Epithelial cell of prostate (primary cell): Measurements from ENCODE around the gene PRUNE2.
"Not testable (repeated sequence)": the region's sequence is repeated elsewhere in the genome, so short reads cannot be mapped to it uniquely, and the experiment has no call there.

Experiments
- DNase-seq: peaks from one replicate; pipeline ENCODE4 v3.0.0-alpha.2; 2011; ENCODE audit warnings: low read depth, low spot score
- H3K27ac ChIP-seq: fragments of 450-650 bp; 2 replicates; pipeline ENCODE4 v1.5.1; 2017; ENCODE audit warnings: mild to moderate bottlenecking

PRUNE2 gene

GRCh38 chr9:76905791-76906646 lies at the start of gene PRUNE2:
Gene PRUNE2 (minus strand): TSS chr9:76906114. CDS start chr9:76905963, 151 bp downstream.
- no peak for DNase-seq
- no peak within 1 kb of the TSS for H3K27ac ChIP-seq

DNA sequence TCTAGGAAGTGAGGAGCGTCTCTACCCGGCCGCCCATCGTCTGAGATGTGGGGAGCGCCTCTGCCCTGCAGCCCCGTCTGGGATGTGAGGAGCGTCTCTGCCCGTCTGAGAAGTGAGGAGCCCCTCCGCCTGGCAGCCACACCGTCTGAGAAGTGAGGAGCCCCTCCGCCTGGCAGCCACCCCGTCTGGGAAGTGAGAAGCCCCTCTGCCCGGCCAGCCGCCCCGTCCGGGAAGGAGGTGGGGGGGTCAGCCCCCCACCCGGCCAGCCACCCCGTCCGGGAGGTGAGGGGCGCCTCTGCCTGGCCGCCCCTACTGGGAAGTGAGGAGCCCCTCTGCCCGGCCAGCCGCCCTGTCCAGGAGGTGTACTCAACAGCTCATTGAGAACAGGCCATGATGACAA lies 49.5 kb upstream of the PRUNE2 start:
- DNase-seq, H3K27ac ChIP-seq: not testable (repeated sequence)

DNA sequence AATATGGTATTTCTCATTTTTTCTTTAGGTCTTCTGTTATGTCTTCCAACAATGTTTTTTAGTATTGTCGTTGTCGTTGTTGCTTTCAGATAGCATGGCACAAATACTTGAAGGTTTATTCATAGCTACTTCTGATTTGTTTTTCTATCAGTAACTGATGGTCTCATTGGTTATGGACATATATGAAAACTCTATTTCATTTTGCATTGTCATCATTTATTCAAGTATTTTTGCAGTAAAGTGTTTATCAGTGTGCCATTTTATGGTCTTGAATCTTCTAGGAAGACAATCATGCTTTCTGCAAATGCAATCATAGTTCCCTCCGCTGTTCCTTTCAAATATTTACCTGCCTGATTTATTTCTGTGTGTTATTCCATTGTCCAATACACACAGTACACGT lies 44.0 kb upstream of the PRUNE2 start:
- no peak for DNase-seq

DNA sequence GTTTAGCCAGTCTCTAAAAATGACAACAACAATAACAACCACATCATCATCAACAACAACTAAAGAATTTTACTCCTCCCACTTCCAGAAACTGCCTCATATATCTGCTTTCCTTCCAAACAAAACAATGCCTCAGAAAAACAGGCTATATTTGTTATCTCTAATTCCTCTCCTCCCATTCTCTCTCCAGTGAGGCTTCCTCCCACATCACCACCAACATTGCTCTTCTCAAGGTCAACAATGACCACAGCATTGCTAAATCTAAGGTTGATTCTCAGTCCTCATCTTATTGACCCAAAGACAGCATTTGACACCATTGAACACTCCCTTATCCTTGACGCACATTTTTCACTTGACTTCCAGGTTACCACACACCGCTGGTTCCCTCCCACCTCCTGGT lies 38.1 kb upstream of the PRUNE2 start:
- H3K27ac ChIP-seq = no peak overlapping the region

More for the DNA sequence above, 44.0 kb upstream of the PRUNE2 start:
- no peak overlapping the region for H3K27ac ChIP-seq

GRCh38 chr9:76943054-76943453 lies 37.1 kb upstream of the PRUNE2 start:
- no peak for DNase-seq
- no peak overlapping the region for H3K27ac ChIP-seq

More for the DNA sequence above, 38.1 kb upstream of the PRUNE2 start:
- no peak for DNase-seq

DNA sequence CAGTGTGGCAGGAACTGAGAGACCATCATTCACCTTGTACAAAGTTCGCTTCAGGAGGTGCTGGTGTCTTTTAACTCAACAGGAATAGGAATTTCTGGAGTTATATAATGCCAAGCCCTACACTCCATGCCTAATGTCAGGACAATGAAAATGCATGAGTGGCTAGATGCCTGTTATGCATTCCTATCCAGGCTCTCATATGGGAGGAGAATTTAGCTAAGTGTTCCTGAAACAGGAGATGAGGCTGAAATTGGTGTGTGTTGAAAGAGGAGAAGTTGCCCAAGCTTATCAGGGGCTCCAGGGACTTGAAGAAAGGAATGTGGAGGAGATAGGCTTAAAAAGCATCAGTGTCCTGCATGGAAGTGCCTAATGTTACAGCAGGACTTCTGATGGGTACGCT lies 26.8 kb upstream of the PRUNE2 start:
- no peak for DNase-seq
- H3K27ac ChIP-seq = no peak overlapping the region

GRCh38 chr9:76932265-76932664 lies 26.4 kb upstream of the PRUNE2 start:
- H3K27ac ChIP-seq = no peak overlapping the region
- no peak for DNase-seq

DNA sequence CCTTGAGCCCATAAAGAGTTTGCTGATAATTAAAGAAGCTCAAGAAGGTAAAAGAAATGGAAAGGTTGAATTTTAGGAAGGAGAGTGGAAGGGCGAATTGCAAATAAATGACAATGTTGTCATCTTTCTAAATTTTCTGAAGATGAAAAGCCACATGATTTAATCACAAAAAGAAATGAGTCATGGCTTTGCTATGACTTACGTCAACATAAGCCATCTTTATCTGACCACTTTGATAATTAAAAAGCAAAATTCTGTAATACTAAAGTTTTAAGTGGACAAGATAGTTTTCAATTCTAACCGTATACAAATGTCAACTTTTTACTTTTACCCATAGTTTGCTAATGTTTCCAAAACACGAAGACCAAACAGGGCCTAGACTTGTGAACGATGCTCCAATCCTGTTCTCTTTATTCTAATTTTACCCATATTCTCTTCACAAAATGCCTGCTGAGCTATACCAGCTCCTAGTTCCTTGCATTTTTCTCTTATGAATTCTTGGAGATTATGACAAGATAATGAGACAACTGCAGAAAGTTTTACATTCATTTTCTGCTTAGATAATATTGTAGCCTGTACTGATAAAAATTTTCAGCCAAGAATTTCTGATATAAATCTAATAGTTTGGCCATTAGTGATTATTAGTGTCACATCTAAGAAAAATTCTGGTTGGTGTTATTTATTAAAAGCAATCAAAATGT lies 21.8 kb upstream of the PRUNE2 start:
- DNase-seq = no peak
- H3K27ac ChIP-seq = no peak overlapping the region

DNA sequence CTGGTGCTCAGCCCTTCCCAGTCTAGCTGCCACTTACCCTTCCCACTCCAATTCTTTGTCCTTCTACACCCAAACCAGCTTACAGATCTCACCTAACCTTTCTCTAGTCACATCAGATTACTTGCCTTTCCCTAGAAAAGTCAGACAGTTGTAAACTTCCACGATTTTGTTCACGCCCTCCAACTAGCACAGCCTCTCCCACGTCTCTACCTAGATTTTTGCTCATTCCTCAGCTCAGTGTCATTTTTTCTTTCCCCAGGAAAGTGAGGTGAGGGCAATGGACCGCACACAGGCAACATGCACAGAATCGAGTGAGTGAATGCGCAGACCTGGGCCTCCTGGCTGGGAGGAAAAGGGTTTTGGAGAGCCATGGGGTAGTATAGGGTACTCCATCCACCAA lies 20.9 kb upstream of the PRUNE2 start:
- H3K27ac ChIP-seq = no peak overlapping the region
- DNase-seq = no peak

- no peak overlapping the region for H3K27ac ChIP-seq
- no peak for DNase-seq
Observed at GRCh38 chr9:76926324-76926741, 20.4 kb upstream of the PRUNE2 start.

- DNase-seq = no peak
- H3K27ac ChIP-seq = no peak overlapping the region
Observed at GRCh38 chr9:76921165-76921564, 15.3 kb upstream of the PRUNE2 start.

- no peak overlapping the region for H3K27ac ChIP-seq
- DNase-seq = no peak
Observed at GRCh38 chr9:76917299-76917698, 11.4 kb upstream of the PRUNE2 start.

DNA sequence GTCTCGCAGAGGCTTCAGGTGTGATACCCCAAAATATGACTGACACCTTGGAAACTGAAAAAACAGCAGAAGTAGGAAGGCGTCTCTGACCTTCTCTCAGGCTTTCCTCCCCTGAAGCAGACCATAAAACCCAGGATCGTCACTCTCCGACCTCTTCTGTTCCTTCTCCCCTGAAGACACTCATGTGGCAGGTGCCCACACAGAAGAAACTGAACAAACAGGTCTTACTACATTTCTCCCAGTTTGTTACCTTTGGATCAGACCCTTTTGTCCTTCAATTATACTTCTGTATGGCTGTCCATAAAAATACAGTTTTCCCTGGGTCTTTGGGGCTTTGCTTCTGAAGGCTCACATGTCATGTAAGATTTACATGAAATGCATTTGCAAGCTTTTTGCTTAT lies 10.3 kb upstream of the PRUNE2 start:
- no peak overlapping the region for H3K27ac ChIP-seq
- no peak for DNase-seq

DNA sequence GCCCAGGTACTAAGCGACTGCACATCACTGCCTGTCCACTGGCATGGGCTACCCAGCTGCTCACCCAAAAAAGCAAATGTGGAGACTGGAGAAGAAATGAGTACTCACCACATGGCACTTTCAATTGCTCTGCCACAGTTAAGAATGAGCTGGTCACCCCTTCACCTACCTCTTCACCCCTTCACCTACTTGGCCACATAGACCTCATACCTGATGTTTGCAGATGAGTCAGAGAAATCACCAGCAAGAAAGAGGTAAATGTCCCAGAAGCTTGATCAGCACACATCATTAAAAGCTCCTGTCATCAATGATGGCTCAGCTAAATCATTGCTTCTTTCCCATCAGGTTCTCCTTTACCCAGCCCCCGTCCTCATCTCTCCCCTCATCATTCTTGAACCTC lies 7.6 kb upstream of the PRUNE2 start:
- no peak overlapping the region for H3K27ac ChIP-seq
- no peak for DNase-seq

DNA sequence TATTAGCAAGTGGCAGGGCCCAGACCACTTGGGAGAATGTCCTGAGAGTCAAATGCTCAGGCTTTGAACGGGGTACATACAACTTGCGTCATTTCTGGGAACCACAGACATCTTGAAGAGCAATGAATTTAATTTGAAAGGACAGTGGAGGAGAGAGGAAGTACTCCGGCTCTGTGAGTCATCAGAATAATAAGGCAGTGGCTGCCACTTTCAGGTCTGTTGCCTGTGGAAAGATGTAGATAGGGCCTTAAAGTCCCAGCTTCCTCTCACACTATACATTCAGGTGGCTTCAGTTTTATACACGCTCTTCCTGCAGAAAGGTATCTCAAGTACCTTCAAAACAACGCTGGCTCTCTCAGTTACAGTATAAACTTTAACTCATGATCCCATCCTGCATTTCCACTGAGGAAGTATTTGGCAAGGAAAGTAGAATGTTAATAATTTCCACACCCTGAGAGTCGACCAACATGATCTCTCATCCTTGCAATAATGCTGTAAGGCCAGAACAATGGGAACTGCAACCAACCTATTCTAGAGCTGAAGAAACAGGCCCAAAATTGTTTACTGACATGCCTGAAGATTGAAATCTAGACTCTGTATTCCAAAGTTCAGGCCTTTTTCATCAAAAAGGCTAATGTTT lies 6.8 kb upstream of the PRUNE2 start:
- DNase-seq = no peak
- no peak overlapping the region for H3K27ac ChIP-seq

- no peak overlapping the region for H3K27ac ChIP-seq
- no peak for DNase-seq
Observed at GRCh38 chr9:76911971-76912370, 6.1 kb upstream of the PRUNE2 start.

- no peak for DNase-seq
- no peak overlapping the region for H3K27ac ChIP-seq
Observed at GRCh38 chr9:76910861-76911260, 4.9 kb upstream of the PRUNE2 start.

DNA sequence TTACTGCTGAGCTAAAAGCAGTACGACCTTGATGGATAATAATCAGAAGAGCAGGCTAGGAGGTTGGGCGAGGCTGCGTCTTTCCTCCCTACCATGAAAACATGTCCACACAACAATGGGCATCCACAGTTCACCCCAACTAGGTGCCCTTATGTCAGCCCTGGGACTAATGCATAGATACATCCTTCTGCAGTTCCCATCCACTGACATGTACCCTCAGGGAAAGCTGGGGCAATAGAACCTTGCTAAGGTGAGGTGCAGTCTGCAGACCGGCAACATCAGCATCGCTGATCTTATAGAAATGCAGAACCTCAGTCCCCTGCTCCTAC lies 697 bp upstream of the PRUNE2 start:
- H3K27ac ChIP-seq = no peak overlapping the region

DNA sequence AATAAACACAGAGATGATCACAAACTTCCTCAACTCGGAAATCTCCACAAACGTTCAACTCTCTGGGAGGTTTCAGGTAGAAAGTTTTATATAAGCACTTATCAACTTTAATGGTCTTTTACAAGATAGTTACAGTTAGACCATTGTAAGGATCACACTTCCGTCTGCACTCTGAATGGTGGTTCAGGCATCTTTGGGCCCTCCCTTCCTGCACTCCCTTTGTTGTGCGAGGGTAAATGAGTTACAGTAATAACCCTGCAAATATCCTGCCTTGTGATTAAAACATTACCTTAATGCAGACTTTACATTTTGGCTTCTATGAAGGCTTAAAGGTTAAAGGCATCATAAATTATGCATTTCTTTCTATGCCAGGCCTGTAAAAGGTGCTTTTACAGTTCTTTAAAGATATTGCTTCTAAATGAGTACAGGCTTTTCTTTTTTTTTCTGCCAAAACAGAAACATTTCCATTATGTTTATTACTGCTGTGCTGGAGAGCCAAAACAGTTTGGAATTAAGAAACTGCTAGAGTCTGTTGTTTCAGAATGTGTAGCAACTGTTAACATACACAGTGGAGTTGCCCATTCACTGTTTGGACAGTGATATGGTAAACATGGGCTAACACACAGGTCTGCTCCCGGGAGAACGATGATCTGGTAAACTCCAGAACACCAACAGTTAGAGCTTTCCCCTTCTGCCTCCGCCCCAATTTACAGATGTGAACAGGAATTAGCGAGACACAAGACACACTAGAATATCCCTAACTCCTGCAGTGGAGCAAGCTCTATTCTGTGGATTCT lies 1.1 kb downstream of the PRUNE2 start:
- DNase-seq = no peak
- no peak overlapping the region for H3K27ac ChIP-seq

More for the DNA sequence above, 697 bp upstream of the PRUNE2 start:
- no peak for DNase-seq

- DNase-seq = no peak
Observed at GRCh38 chr9:76902395-76902794, 3.5 kb downstream of the PRUNE2 start.

More at GRCh38 chr9:76902395-76902794, 3.5 kb downstream of the PRUNE2 start:
- H3K27ac ChIP-seq = no peak overlapping the region
